PC-9 (cell line): Measurements from ENCODE around the gene IMMP2L. TPM values are rescaled to one million over a fixed set of nuclear protein-coding genes. Genes with fewer than 3 reads are reported as not detected.

Experiments
- BruUV-seq: library from RNA; stranded (reverse); fragments of 400-500 nt; replicated peaks from 2 replicates; lab custom pipeline; 2021; lab: Mats Ljungman, UMichigan
- CTCF ChIA-PET: fragments of 300-600 bp; sonication (Branson Sonifier 250); formaldehyde crosslinking; loops from one replicate; lab custom pipeline; 2022; ENCODE audit warnings: antibody characterized with exemption; lab: Charles Lee
- POLR2A ChIA-PET: fragments of 300-600 bp; sonication (Branson Sonifier 250); formaldehyde crosslinking; loops from one replicate; lab custom pipeline; 2022; ENCODE audit warnings: antibody characterized with exemption; ENCODE audit not compliant: unreplicated experiment; lab: Charles Lee
- DNase-seq, 2 experiments: peaks; one replicate each; pipeline versions ENCODE4 v3.0.0 to v3.0.0-alpha.2; 2015 to 2022; ENCODE audit warnings: mixed read lengths in 1 of 2
- H2AFZ ChIP-seq: fragments of 200-600 bp; sonication (generic); 2 replicates; pipeline ENCODE4 v1.8.1; 2017; ENCODE audit warnings: antibody characterized with exemption
- H3F3A ChIP-seq: fragments of 200-600 bp; sonication (generic); 2 replicates; pipeline ENCODE4 v1.8.1; 2017; ENCODE audit warnings: antibody characterized with exemption, mild to moderate bottlenecking, low read depth; ENCODE audit not compliant: insufficient read depth
- H3K27ac ChIP-seq: fragments of 200-600 bp; sonication (generic); 2 replicates; pipeline ENCODE4 v1.6.1; 2016; ENCODE audit warnings: mixed run types
- H3K27me3 ChIP-seq: fragments of 200-600 bp; sonication (generic); 2 replicates; pipeline ENCODE4 v1.6.1; 2016; ENCODE audit warnings: low read depth, mixed run types; ENCODE audit not compliant: insufficient read depth
- H3K36me3 ChIP-seq: fragments of 200-600 bp; sonication (generic); 2 replicates; pipeline ENCODE4 v1.6.1; 2016; ENCODE audit warnings: low read depth, mixed run types
- H3K4me1 ChIP-seq: fragments of 200-600 bp; sonication (generic); replicated peaks from 2 replicates; pipeline ENCODE4 v1.6.1; 2016; ENCODE audit warnings: mixed run types; ENCODE audit not compliant: insufficient read depth
- H3K4me2 ChIP-seq: fragments of 200-600 bp; sonication (generic); 2 replicates; pipeline ENCODE4 v1.6.1; 2017; ENCODE audit warnings: mixed run types
- H3K4me3 ChIP-seq: fragments of 200-600 bp; sonication (generic); 2 replicates; pipeline ENCODE4 v1.6.1; 2016; ENCODE audit warnings: mixed run types
- H3K79me2 ChIP-seq: fragments of 200-600 bp; sonication (generic); 2 replicates; pipeline ENCODE4 v1.6.1; 2017; ENCODE audit warnings: low read depth, mixed run types
- H3K9me2 ChIP-seq: fragments of 200-600 bp; sonication (generic); 2 replicates; pipeline ENCODE4 v1.8.1; 2017; ENCODE audit warnings: mild to moderate bottlenecking; ENCODE audit not compliant: insufficient read depth
- H3K9me3 ChIP-seq: fragments of 200-600 bp; sonication (generic); 2 replicates; pipeline ENCODE4 v1.8.1; 2016; ENCODE audit warnings: low read depth; ENCODE audit not compliant: insufficient read depth
- H4K20me1 ChIP-seq: fragments of 200-600 bp; sonication (generic); 2 replicates; pipeline ENCODE4 v1.8.1; 2017; ENCODE audit not compliant: insufficient read depth
- EZH2 ChIP-seq: fragments of 200-600 bp; sonication (generic); IDR thresholded peaks from 2 replicates; pipeline ENCODE4 v1.8.0; 2017; ENCODE audit warnings: antibody characterized with exemption, low read depth
- intact Hi-C: fragments of 100-400 bp; cut with micrococcal nuclease; formaldehyde crosslinking; loops from one replicate; pipeline ENCODE4 v1.10.0; 2022; ENCODE audit not compliant: unreplicated experiment
- total RNA-seq: library from RNA; stranded (reverse); gene quantifications from 2 replicates; pipeline ENCODE4 v1.2.3, GENCODE V29; 2021
- TF ChIP-seq, protein P1 (sequence below): fragments of 200-600 bp; sonication (generic); conservative IDR thresholded peaks from 2 replicates; pipeline ENCODE4 v1.6.1; 2017; ENCODE audit warnings: mixed run types, antibody characterized with exemption, mild to moderate bottlenecking, moderate library complexity

IMMP2L gene
- total RNA-seq, 1 experiment from 2014 or later = 40.5 TPM

DNA sequence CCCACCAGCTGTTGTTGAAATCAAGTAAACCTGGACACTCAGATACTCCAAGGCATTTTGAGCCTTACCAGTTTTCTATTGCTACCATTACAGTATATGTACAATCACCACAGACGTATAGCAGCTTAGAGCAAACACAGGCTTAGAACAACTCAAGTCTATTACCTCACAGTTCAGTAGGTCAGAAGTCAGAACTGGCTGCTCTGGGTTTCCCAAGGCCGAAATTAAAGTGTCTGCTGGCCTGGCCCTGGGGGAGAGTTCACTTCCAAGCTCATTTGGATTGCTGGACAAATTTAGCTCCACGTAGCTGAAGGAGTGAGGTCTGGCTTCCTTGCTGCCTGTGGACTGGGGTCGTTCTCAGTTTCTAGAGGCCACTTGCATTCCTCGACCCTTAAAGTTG lies 731.5 kb downstream of the IMMP2L start:
- Histone ChIP-seq H3K4me2 (no peak overlapping the region), H4K20me1 (no peaks in the 10 kb centered on the region), H3F3A (no peaks in the 10 kb centered on the region), H3K36me3 (no peaks in the 10 kb centered on the region), H3K9me3 (no peaks in the 10 kb centered on the region; the same call in 1 of the 2 replicates), H3K27me3 (no peaks in the 10 kb centered on the region), H3K79me2 (no peaks in the 10 kb centered on the region), H2AFZ (no peak overlapping the region), H3K4me3 (no peak overlapping the region), H3K4me1 (peaks cover 5% of the 10 kb centered on the region), H3K9me2 (no peaks in the 10 kb centered on the region), H3K27ac (no peak overlapping the region)
- no peak for DNase-seq
- no TSS peak for BruUV-seq
- ChIA-PET POLR2A (no interaction called here), CTCF (no interaction called here)
- intact Hi-C loops = no loop called here
- TF ChIP-seq, protein P1, sequence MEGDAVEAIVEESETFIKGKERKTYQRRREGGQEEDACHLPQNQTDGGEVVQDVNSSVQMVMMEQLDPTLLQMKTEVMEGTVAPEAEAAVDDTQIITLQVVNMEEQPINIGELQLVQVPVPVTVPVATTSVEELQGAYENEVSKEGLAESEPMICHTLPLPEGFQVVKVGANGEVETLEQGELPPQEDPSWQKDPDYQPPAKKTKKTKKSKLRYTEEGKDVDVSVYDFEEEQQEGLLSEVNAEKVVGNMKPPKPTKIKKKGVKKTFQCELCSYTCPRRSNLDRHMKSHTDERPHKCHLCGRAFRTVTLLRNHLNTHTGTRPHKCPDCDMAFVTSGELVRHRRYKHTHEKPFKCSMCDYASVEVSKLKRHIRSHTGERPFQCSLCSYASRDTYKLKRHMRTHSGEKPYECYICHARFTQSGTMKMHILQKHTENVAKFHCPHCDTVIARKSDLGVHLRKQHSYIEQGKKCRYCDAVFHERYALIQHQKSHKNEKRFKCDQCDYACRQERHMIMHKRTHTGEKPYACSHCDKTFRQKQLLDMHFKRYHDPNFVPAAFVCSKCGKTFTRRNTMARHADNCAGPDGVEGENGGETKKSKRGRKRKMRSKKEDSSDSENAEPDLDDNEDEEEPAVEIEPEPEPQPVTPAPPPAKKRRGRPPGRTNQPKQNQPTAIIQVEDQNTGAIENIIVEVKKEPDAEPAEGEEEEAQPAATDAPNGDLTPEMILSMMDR = no peak
- TF ChIP-seq EZH2 = no peak

DNA sequence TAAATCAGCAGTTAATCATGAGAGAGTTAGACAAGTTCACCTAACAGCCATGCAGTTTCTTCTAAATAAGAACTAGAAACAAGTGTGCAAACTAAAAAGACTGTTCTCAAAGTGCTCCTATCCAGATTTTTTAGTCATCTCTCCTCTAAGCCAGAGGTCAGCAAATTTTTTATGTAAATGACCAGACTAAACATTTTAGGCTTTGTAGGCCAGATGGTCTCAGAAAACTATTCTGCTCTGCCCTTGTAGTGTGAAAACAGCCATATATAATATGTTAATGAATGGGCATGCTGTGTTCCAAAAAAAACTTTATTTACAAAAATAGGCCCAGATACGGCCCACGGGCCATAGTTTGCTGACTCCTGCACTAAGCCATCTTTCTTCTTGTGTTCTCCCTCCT lies 734.4 kb downstream of the IMMP2L start:
- Histone ChIP-seq H4K20me1 (no peaks in the 10 kb centered on the region), H3K27me3 (no peaks in the 10 kb centered on the region), H3K9me3 (no peaks in the 10 kb centered on the region; the same call in 1 of the 2 replicates), H3K36me3 (no peaks in the 10 kb centered on the region), H3K27ac (no peak overlapping the region), H3K79me2 (no peaks in the 10 kb centered on the region), H2AFZ (no peak overlapping the region), H3F3A (no peaks in the 10 kb centered on the region), H3K4me3 (no peak overlapping the region), H3K4me2 (no peak overlapping the region), H3K9me2 (no peaks in the 10 kb centered on the region), H3K4me1 (no peaks in the 10 kb centered on the region)
- TF ChIP-seq, protein P1 = no peak
- CTCF ChIA-PET = no interaction called here
- no TSS peak for BruUV-seq
- POLR2A ChIA-PET = no interaction called here
- intact Hi-C loops = no loop called here
- DNase-seq = no peak

- Histone ChIP-seq H3K9me3 (no peaks in the 10 kb centered on the region; the same call in 1 of the 2 replicates), H3K4me2 (no peak overlapping the region), H3K36me3 (no peaks in the 10 kb centered on the region), H3K4me3 (no peak overlapping the region), H3K4me1 (no peaks in the 10 kb centered on the region), H3K27ac (no peak overlapping the region), H3K9me2 (no peaks in the 10 kb centered on the region), H4K20me1 (no peaks in the 10 kb centered on the region), H2AFZ (no peak overlapping the region), H3K79me2 (no peaks in the 10 kb centered on the region), H3K27me3 (no peaks in the 10 kb centered on the region), H3F3A (no peaks in the 10 kb centered on the region)
- intact Hi-C loops = no loop called here
- TF ChIP-seq EZH2 = no peak
- TF ChIP-seq, protein P1 = no peak
- ChIA-PET CTCF (no interaction called here), POLR2A (no interaction called here)
- DNase-seq = no peak
- no TSS peak for BruUV-seq
Observed at GRCh38 chr7:110827287-110827855, 734.9 kb downstream of the IMMP2L start.
